ENCODE data around the gene FLNB. TPM values are rescaled to one million over a fixed set of nuclear protein-coding genes. Genes with fewer than 3 reads are reported as not detected.

The FLNB gene
- total RNA-seq, 1 experiment from 2014 or later: 127 TPM

- no peaks in the 10 kb centered on the region for H3K9me3 Mint-ChIP-seq
- no peak for ATAC-seq
Measured at GRCh38 chr3:58068122-58068809, 60.0 kb downstream of the FLNB start.

GRCh38 chr3:58071480-58071971 lies 63.3 kb downstream of the FLNB start:
- Mint-ChIP-seq H3K9me3 (no peaks in the 10 kb centered on the region), H3K36me3 (no peaks in the 10 kb centered on the region), H3K4me1 (peaks cover 27% of the 10 kb centered on the region), H3K27me3 (ENCODE audit: low read depth) (no peaks in the 10 kb centered on the region), H3K4me3 (no peak overlapping the region), H3K27ac (no peak overlapping the region)
- CTCF ChIA-PET: interaction anchor here (0.6 to 1.0 kb wide), 2 partner anchors 64 to 849 kb away, joined by 3 read pairs; no protein-coding TSS in a partner anchor
- POLR2A ChIA-PET: no interaction called here
- DNase-seq (ENCODE audit: low spot score): no peak
- TF ChIP-seq NR1H2 (CRISPR knock-in tag; IDR thresholded peaks at IDR 0.05) (no peak), ZNF532 (CRISPR knock-in tag; IDR thresholded peaks at IDR 0.05; ENCODE audit: borderline replicate concordance) (no peak), ZNF671 (CRISPR knock-in tag; IDR thresholded peaks at IDR 0.05) (no peak), TCF7 (CRISPR knock-in tag; IDR thresholded peaks at IDR 0.05; ENCODE audit: low read depth) (no peak)
- no peak for ATAC-seq

More at GRCh38 chr3:58068122-58068809, 60.0 kb downstream of the FLNB start:
- H3K27ac Mint-ChIP-seq: peak overlapping the region; percentile 23; the same call in 1 of the 2 replicates
- TF ChIP-seq ZNF263 (CRISPR knock-in tag; IDR thresholded peaks at IDR 0.05; ENCODE audit: low read depth) (no peak), FOXJ3 (CRISPR knock-in tag; IDR thresholded peaks at IDR 0.05; ENCODE audit: borderline replicate concordance) (no peak)
- no peak overlapping the region for H3K4me3 Mint-ChIP-seq
- no peaks in the 10 kb centered on the region for H3K27me3 Mint-ChIP-seq (ENCODE audit: low read depth)
- no peak for DNase-seq (ENCODE audit: low spot score)
- no peaks in the 10 kb centered on the region for H3K36me3 Mint-ChIP-seq
- ChIA-PET POLR2A (no interaction called here), CTCF (interaction anchor here (0.6 to 0.8 kb wide), 2 partner anchors 12 to 99 kb away, joined by 3 read pairs; no protein-coding TSS in a partner anchor)
- peaks cover 52% of the 10 kb centered on the region for H3K4me1 Mint-ChIP-seq

- Mint-ChIP-seq H3K9me3 (no peaks in the 10 kb centered on the region), H3K27me3 (ENCODE audit: low read depth) (no peaks in the 10 kb centered on the region), H3K27ac (no peak overlapping the region), H3K36me3 (no peaks in the 10 kb centered on the region), H3K4me1 (peaks cover 20% of the 10 kb centered on the region), H3K4me3 (no peak overlapping the region)
- DNase-seq (ENCODE audit: low spot score) (no peak), ATAC-seq (no peak)
- ChIA-PET CTCF (interaction anchor here (1.0 kb wide), 1 partner anchor 65 kb away, joined by 3 read pairs; no protein-coding TSS in a partner anchor), POLR2A (no interaction called here)
- no peak for TF ChIP-seq ZNF317 (CRISPR knock-in tag; IDR thresholded peaks at IDR 0.05; ENCODE audit: borderline replicate concordance, low read depth)
- TF ChIP-seq HMGA2 (CRISPR knock-in tag; IDR thresholded peaks at IDR 0.05): no peak
- no peak for TF ChIP-seq KAT7 (CRISPR knock-in tag; IDR thresholded peaks at IDR 0.05; ENCODE audit: borderline replicate concordance)
- no peak for TF ChIP-seq IRF2 (CRISPR knock-in tag; IDR thresholded peaks at IDR 0.05; ENCODE audit: borderline replicate concordance, low read depth)
- TF ChIP-seq ZNF423 (CRISPR knock-in tag; IDR thresholded peaks at IDR 0.05): no peak
- no peak for TF ChIP-seq ZNF232 (CRISPR knock-in tag; IDR thresholded peaks at IDR 0.05)
Measured at GRCh38 chr3:58072052-58072762, 64.0 kb downstream of the FLNB start.

GRCh38 chr3:58072763-58073130 lies 64.5 kb downstream of the FLNB start:
- CTCF ChIA-PET: no interaction called here
- H3K27ac Mint-ChIP-seq: no peak overlapping the region
- POLR2A ChIA-PET: no interaction called here
- no peaks in the 10 kb centered on the region for H3K27me3 Mint-ChIP-seq (ENCODE audit: low read depth)
- peaks cover 4% of the 10 kb centered on the region; the same call in 1 of the 2 replicates for H3K36me3 Mint-ChIP-seq
- H3K9me3 Mint-ChIP-seq: no peaks in the 10 kb centered on the region
- no peak overlapping the region for H3K4me3 Mint-ChIP-seq
- peaks cover 20% of the 10 kb centered on the region for H3K4me1 Mint-ChIP-seq
- ATAC-seq (no peak), DNase-seq (ENCODE audit: low spot score) (no peak)
- TF ChIP-seq JUN (CRISPR knock-in tag; IDR thresholded peaks at IDR 0.05): no peak
- no peak for TF ChIP-seq KAT7 (CRISPR knock-in tag; IDR thresholded peaks at IDR 0.05; ENCODE audit: borderline replicate concordance)
- no peak for TF ChIP-seq GRHL2 (CRISPR knock-in tag; IDR thresholded peaks at IDR 0.05; ENCODE audit: insufficient replicate concordance, severe bottlenecking)
- TF ChIP-seq STAT6 (CRISPR knock-in tag; conservative IDR thresholded peaks at IDR 0.05; ENCODE audit: low read depth): no peak
- TF ChIP-seq ZBTB43 (CRISPR knock-in tag; IDR thresholded peaks at IDR 0.05): no peak
- TF ChIP-seq FOXP4 (CRISPR knock-in tag; IDR thresholded peaks at IDR 0.05): no peak
